K562 (cell line): ENCODE measurements around the gene SLC13A4. TPM values are rescaled to one million over a fixed set of nuclear protein-coding genes. Genes with fewer than 3 reads are reported as not detected.

ENCODE experiments used
- ATAC-seq: fragments of 200-7000 bp; cut with Tn5 transposase; 3 replicates; pipeline ENCODE4 v1.9.1; 2020; ENCODE audit warnings: moderate library complexity
- BruUV-seq: library from RNA; stranded (reverse); fragments of 400-500 nt; replicated peaks from 2 replicates; lab custom pipeline; 2021; lab: Mats Ljungman, UMichigan
- CTCF ChIA-PET: fragments of 300-600 bp; formaldehyde crosslinking; extraction: SDS; loops from one replicate; lab custom pipeline; 2021; ENCODE audit warnings: low intra/inter-chr PET ratio; lab: Yijun Ruan, JAX
- POLR2A ChIA-PET: fragments of 300-600, 350-650 bp; sonication (Branson Sonifier 250); formaldehyde crosslinking; extraction: SDS; loops from one replicate; lab custom pipeline; 2021; ENCODE audit warnings: antibody characterized with exemption, inconsistent platforms; lab: Yijun Ruan, JAX
- DNase-seq, 4 experiments: peaks; one replicate each; pipeline versions ENCODE4 v3.0.0 to v3.0.0-alpha.2; 2011 to 2018; ENCODE audit warnings: low spot score in 3 of 4, mixed read lengths in 3 of 4; ENCODE audit errors: extremely low read depth in 1 of 4
- FAIRE-seq: peaks from 2 replicates; lab custom pipeline; 2011; peaks lifted over from hg19 to GRCh38; lab: Jason Lieb, UNC
- H2AFZ ChIP-seq: 2 replicates; pipeline ENCODE4 v1.6.0; 2011; ENCODE audit warnings: low read depth, low read length, control low read depth, inconsistent platforms
- H3K27ac ChIP-seq: fragments of 200-600 bp; 3 replicates; pipeline ENCODE4 v1.8.0; 2011; ENCODE audit warnings: low read depth, mild to moderate bottlenecking, control low read depth, inconsistent platforms, low read length, moderate library complexity, mixed read lengths; ENCODE audit errors: extremely low read depth
- H3K27me3 ChIP-seq, 2 experiments: fragments of 300-600 bp in 1 of 2; 2 replicates in 1 of 2; 3 replicates in 1 of 2; pipeline versions ENCODE4 v1.6.0 to v1.8.0; 2011; ENCODE audit warnings: inconsistent platforms in 2 of 2, low read length in 2 of 2, mild to moderate bottlenecking in 1 of 2, mixed read lengths in 1 of 2, moderate library complexity in 1 of 2; ENCODE audit not compliant: control insufficient read depth in 2 of 2, insufficient read depth in 2 of 2
- H3K36me3 ChIP-seq: fragments of 300-600 bp; 3 replicates; pipeline ENCODE4 v1.8.0; 2011; ENCODE audit warnings: mild to moderate bottlenecking, low read length, inconsistent platforms; ENCODE audit not compliant: control insufficient read depth, insufficient read depth
- H3K4me1 ChIP-seq, 2 experiments: fragments of 200-600 bp in 1 of 2; replicated peaks in 1 of 2; 2 replicates in 1 of 2; 3 replicates in 1 of 2; pipeline versions ENCODE4 v1.5.1 to v1.8.0; 2011; ENCODE audit warnings: inconsistent platforms in 2 of 2, low read length in 2 of 2, mild to moderate bottlenecking in 1 of 2, mixed read lengths in 1 of 2, moderate library complexity in 1 of 2; ENCODE audit not compliant: control insufficient read depth in 2 of 2, insufficient read depth in 2 of 2
- H3K4me2 ChIP-seq: 2 replicates; pipeline ENCODE4 v1.6.1; 2011; ENCODE audit warnings: low read length, control low read depth, inconsistent platforms, mixed read lengths; ENCODE audit not compliant: insufficient read depth
- H3K4me3 ChIP-seq: fragments of 200-600 bp; sonication (generic), shearing (Covaris generic); 2 replicates; pipeline ENCODE4 v1.5.1; 2016; ENCODE audit warnings: control low read depth, inconsistent platforms
- H3K79me2 ChIP-seq: fragments of 200-600 bp; 3 replicates; pipeline ENCODE4 v1.8.0; 2011; ENCODE audit warnings: low read length, inconsistent platforms; ENCODE audit not compliant: control insufficient read depth, insufficient read depth
- H3K9ac ChIP-seq, 2 experiments: 2 replicates each; pipeline versions ENCODE4 v1.6.0 to v1.6.1; 2011; ENCODE audit warnings: low read depth in 2 of 2, low read length in 2 of 2, control low read depth in 1 of 2, inconsistent platforms in 1 of 2, mild to moderate bottlenecking in 1 of 2, mixed read lengths in 1 of 2; ENCODE audit not compliant: insufficient read depth in 1 of 2
- H3K9me1 ChIP-seq: one replicate; pipeline ENCODE4 v1.6.0; 2011; ENCODE audit warnings: inconsistent platforms, mild to moderate bottlenecking, low read length, moderate library complexity; ENCODE audit not compliant: control insufficient read depth, insufficient read depth
- H3K9me3 ChIP-seq: replicated peaks from 2 replicates; pipeline ENCODE4 v1.5.1; 2011; ENCODE audit warnings: low read depth, low read length, inconsistent platforms; ENCODE audit not compliant: control insufficient read depth, insufficient read depth
- H4K20me1 ChIP-seq: replicated peaks from 2 replicates; pipeline ENCODE4 v1.6.1; 2011; ENCODE audit warnings: low read length, inconsistent platforms, mixed read lengths; ENCODE audit not compliant: control insufficient read depth, insufficient read depth
- ADNP ChIP-seq: fragments of 200-800 bp; sonication (Bioruptor generic); IDR thresholded peaks from 2 replicates; pipeline ENCODE4 v1.6.1; 2016; ENCODE audit warnings: missing genetic modification characterization, missing compliant biosample characterization
- CAMTA2 ChIP-seq: fragments of 250-450 bp; sonication (Bioruptor Pico); conservative IDR thresholded peaks from 2 replicates; pipeline ENCODE4 v1.5.1; 2022
- JUNB ChIP-seq: fragments of 450-650 bp; formaldehyde crosslinking; conservative IDR thresholded peaks from 2 replicates; pipeline ENCODE4 v1.4.0; 2020; ENCODE audit warnings: mild to moderate bottlenecking
- MIER1 ChIP-seq: fragments of 450-650 bp; IDR thresholded peaks from 2 replicates; pipeline ENCODE4 v1.6.1; 2016; ENCODE audit warnings: antibody characterized with exemption, mild to moderate bottlenecking, low read depth
- NELFE ChIP-seq: IDR thresholded peaks from 2 replicates; pipeline ENCODE4 v1.6.1; 2011; ENCODE audit warnings: mild to moderate bottlenecking; ENCODE audit not compliant: insufficient read depth, insufficient read length
- XRCC5 ChIP-seq: fragments of 200-400 bp; formaldehyde crosslinking; IDR thresholded peaks from 2 replicates; pipeline ENCODE4 v1.6.1; 2017; ENCODE audit warnings: low read depth, mild to moderate bottlenecking, low read length
- ZNF121 ChIP-seq: sonication (generic); formaldehyde crosslinking; conservative IDR thresholded peaks from 2 replicates; pipeline ENCODE4 v1.8.0; 2022; ENCODE audit warnings: missing genetic modification reagents
- ZNF146 ChIP-seq: IDR thresholded peaks from one replicate; pipeline ENCODE4 v1.6.1; 2018; ENCODE audit warnings: missing compliant biosample characterization; ENCODE audit not compliant: unreplicated experiment
- WGBS: fragments of 100-300 bp; shearing (Covaris generic); methylation state at CpG from one replicate; pipeline ENCODE4 v1.1.6; 2016; ENCODE audit warnings: low coverage, mixed read lengths; ENCODE audit not compliant: insufficient coverage; ENCODE audit errors: missing lambda C conversion rate; 5-methylcytosine and 5-hydroxymethylcytosine counted together
- in situ Hi-C: fragments of 300-500 bp; cut with MboI; formaldehyde crosslinking; loops from 4 replicates; pipeline ENCODE4 v1.15.0; 2018; ENCODE audit warnings: inconsistent platforms, mixed read lengths
- intact Hi-C: fragments of 100-400 bp; cut with micrococcal nuclease; formaldehyde crosslinking; loops from 2 replicates; pipeline ENCODE4 v1.14.2; 2022
- polyA plus RNA-seq, 8 experiments: library from polyadenylated mRNA; depleted of rRNA in 4 of 8; stranded (reverse) in 5 of 8; unstranded in 3 of 8; fragments of >200 nt; fragmentation: Nextera tagmentation in 2 of 8; fragmentation: Illumina TruSeq in 1 of 8; extraction: Ambion mirVana in 2 of 8; extraction: Trizol in 1 of 8; gene quantifications; 2 replicates each; pipeline versions ENCODE4 v1.2.1 to v1.2.3, GENCODE V29; 2011 to 2014; ENCODE audit warnings: inconsistent platforms in 1 of 8, missing spikeins in 1 of 8
- total RNA-seq, 7 experiments: library from RNA; depleted of rRNA in 6 of 7; stranded (reverse); fragments of >200 nt in 6 of 7; fragmentation: Illumina TruSeq in 2 of 7; extraction: Trizol in 2 of 7; gene quantifications; 2 replicates each; pipeline versions ENCODE4 v1.2.1 to v1.2.3, GENCODE V29; 2011 to 2021; ENCODE audit warnings: low replicate concordance in 1 of 7
- TF ChIP-seq, protein P1 (sequence below): fragments of 450-650 bp; IDR thresholded peaks from one replicate; pipeline ENCODE4 v1.6.1; 2018; ENCODE audit warnings: mild to moderate bottlenecking, moderate library complexity; ENCODE audit not compliant: partially characterized antibody
- TF ChIP-seq, protein P2 (sequence below): fragments of 450-650 bp; IDR thresholded peaks from 2 replicates; pipeline ENCODE4 v1.6.1; 2016
- TF ChIP-seq, protein P3 (sequence below): fragments of 450-650 bp; IDR thresholded peaks from 2 replicates; pipeline ENCODE4 v1.6.1; 2017; ENCODE audit warnings: mild to moderate bottlenecking, moderate library complexity
- TF ChIP-seq, protein P4 (sequence below), 3 experiments: fragments of 200-800 bp in 1 of 3; fragments of 250-450 bp in 1 of 3; fragments of 450-650 bp in 1 of 3; sonication (Bioruptor Pico) in 1 of 3; sonication (Bioruptor generic) in 1 of 3; formaldehyde crosslinking in 1 of 3; IDR thresholded peaks; 2 replicates each; pipeline versions ENCODE4 v1.6.1 to v1.8.0; 2016 to 2022; ENCODE audit warnings: mild to moderate bottlenecking in 2 of 3, missing genetic modification characterization in 2 of 3, missing compliant biosample characterization in 1 of 3, moderate library complexity in 1 of 3

Gene SLC13A4
- total and polyA plus RNA-seq, 9 of the 15 experiments (the other 6 are each of a cell fraction or from before 2014, with no cell fraction given), result 0.11 to 1.0 (median 0.36) TPM

DNA sequence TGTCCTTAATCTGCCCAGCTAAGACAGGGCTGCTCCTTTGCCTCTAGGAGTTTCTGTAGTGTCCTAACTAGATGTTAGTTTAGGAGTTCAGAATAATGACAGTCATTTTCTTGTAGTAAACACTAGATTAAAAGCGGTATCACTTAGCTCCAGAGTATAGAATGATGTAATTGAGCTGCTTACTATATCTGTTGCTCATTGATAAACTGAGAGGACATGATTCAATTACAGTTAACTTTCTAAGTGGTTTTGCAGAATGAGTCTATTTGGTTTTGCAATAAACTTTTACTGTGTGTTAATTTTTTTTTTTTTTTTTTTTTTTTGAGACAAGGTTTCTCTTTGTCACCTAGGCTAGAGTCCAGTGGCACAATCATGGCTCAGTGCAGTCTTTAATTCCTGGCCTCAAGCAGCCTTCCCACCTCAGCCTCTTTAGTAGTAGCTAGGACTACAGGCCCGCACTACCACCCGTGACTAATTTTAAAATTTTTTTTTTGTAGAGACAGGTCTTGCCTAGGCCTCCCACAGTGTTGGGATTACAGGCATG, 63.9 kb downstream of the SLC13A4 start:
- Histone ChIP-seq H2AFZ (peak overlapping the region; percentile 0; the same call in 1 of the 2 replicates), H3K27me3 (no peaks in the 10 kb centered on the region), H4K20me1 (no peaks in the 10 kb centered on the region), H3K4me3 (peak overlapping the region; percentile 82), H3K9me3 (no peaks in the 10 kb centered on the region), H3K27ac (peak overlapping the region; percentile 85), H3K9ac (peak overlapping the region in 1 of 2 experiments; percentile 86; a peak in 2 of 4 replicates), H3K36me3 (peaks cover 13% of the 10 kb centered on the region), H3K9me1 (peaks cover 5% of the 10 kb centered on the region), H3K4me2 (peak overlapping the region; percentile 94), H3K79me2 (peaks cover 67% of the 10 kb centered on the region), H3K4me1 (peaks cover 22 to 29% of the 10 kb centered on the region in 2 experiments)
- no TSS peak for BruUV-seq
- in situ Hi-C loops (no loop called here), intact Hi-C loops (loop anchor here (5.0 to 10.0 kb wide), 2 partner anchors 152 to 1019 kb away; partner anchors contain the start of genes BPGM and CNOT4)
- 5% methylated on average over 3 of the region's 3 CpGs for WGBS
- ChIA-PET POLR2A (interaction anchor here (0.7 to 4.7 kb wide), 13 partner anchors 9 to 370 kb away, joined by 3 to 71 read pairs (median 4); partner anchors contain the start of gene SLC13A4), CTCF (no interaction called here)
- FAIRE-seq (peak; percentile 23), ATAC-seq (peak; percentile 61), DNase-seq (peak; percentile 46 to 75 (median 60))
- TF ChIP-seq, protein P1, sequence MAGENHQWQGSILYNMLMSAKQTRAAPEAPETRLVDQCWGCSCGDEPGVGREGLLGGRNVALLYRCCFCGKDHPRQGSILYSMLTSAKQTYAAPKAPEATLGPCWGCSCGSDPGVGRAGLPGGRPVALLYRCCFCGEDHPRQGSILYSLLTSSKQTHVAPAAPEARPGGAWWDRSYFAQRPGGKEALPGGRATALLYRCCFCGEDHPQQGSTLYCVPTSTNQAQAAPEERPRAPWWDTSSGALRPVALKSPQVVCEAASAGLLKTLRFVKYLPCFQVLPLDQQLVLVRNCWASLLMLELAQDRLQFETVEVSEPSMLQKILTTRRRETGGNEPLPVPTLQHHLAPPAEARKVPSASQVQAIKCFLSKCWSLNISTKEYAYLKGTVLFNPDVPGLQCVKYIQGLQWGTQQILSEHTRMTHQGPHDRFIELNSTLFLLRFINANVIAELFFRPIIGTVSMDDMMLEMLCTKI, result no peak
- no peak for TF ChIP-seq ADNP
- TF ChIP-seq CAMTA2 (CRISPR knock-in tag), result no peak
- TF ChIP-seq MIER1, result no peak
- no peak for TF ChIP-seq ZNF121 (CRISPR knock-in tag)
- TF ChIP-seq, protein P2, sequence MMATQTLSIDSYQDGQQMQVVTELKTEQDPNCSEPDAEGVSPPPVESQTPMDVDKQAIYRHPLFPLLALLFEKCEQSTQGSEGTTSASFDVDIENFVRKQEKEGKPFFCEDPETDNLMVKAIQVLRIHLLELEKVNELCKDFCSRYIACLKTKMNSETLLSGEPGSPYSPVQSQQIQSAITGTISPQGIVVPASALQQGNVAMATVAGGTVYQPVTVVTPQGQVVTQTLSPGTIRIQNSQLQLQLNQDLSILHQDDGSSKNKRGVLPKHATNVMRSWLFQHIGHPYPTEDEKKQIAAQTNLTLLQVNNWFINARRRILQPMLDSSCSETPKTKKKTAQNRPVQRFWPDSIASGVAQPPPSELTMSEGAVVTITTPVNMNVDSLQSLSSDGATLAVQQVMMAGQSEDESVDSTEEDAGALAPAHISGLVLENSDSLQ, result peak; percentile 29; the same call in 1 of the 2 replicates
- TF ChIP-seq, protein P3, sequence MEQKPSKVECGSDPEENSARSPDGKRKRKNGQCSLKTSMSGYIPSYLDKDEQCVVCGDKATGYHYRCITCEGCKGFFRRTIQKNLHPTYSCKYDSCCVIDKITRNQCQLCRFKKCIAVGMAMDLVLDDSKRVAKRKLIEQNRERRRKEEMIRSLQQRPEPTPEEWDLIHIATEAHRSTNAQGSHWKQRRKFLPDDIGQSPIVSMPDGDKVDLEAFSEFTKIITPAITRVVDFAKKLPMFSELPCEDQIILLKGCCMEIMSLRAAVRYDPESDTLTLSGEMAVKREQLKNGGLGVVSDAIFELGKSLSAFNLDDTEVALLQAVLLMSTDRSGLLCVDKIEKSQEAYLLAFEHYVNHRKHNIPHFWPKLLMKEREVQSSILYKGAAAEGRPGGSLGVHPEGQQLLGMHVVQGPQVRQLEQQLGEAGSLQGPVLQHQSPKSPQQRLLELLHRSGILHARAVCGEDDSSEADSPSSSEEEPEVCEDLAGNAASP, result no peak
- TF ChIP-seq ZNF146 (CRISPR knock-in tag), result no peak
- no peak for TF ChIP-seq NELFE
- no peak for TF ChIP-seq JUNB (CRISPR knock-in tag)
- TF ChIP-seq, protein P4, sequence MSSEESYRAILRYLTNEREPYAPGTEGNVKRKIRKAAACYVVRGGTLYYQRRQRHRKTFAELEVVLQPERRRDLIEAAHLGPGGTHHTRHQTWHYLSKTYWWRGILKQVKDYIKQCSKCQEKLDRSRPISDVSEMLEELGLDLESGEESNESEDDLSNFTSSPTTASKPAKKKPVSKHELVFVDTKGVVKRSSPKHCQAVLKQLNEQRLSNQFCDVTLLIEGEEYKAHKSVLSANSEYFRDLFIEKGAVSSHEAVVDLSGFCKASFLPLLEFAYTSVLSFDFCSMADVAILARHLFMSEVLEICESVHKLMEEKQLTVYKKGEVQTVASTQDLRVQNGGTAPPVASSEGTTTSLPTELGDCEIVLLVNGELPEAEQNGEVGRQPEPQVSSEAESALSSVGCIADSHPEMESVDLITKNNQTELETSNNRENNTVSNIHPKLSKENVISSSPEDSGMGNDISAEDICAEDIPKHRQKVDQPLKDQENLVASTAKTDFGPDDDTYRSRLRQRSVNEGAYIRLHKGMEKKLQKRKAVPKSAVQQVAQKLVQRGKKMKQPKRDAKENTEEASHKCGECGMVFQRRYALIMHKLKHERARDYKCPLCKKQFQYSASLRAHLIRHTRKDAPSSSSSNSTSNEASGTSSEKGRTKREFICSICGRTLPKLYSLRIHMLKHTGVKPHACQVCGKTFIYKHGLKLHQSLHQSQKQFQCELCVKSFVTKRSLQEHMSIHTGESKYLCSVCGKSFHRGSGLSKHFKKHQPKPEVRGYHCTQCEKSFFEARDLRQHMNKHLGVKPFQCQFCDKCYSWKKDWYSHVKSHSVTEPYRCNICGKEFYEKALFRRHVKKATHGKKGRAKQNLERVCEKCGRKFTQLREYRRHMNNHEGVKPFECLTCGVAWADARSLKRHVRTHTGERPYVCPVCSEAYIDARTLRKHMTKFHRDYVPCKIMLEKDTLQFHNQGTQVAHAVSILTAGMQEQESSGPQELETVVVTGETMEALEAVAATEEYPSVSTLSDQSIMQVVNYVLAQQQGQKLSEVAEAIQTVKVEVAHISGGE (CRISPR knock-in tag; IDR thresholded peaks at IDR 0.05), result peak in 1 of 3 experiments; percentile 47; a peak in 1 of 6 replicates
- TF ChIP-seq XRCC5, result no peak
